ENCODE measurements around the gene RNF181.

GRCh38 chr2:85550486-85550885 lies 45.1 kb upstream of the RNF181 start:
- TF ChIP-seq EZH2 (IDR thresholded peaks at IDR 0.05), result no peak
- no peak for TF ChIP-seq POLR2AphosphoS5 (IDR thresholded peaks at IDR 0.05; ENCODE audit: borderline replicate concordance, low read depth, low read length)

Measured in SK-N-MC (cell line).